ENCODE measurements around the gene NFIA.

DNA sequence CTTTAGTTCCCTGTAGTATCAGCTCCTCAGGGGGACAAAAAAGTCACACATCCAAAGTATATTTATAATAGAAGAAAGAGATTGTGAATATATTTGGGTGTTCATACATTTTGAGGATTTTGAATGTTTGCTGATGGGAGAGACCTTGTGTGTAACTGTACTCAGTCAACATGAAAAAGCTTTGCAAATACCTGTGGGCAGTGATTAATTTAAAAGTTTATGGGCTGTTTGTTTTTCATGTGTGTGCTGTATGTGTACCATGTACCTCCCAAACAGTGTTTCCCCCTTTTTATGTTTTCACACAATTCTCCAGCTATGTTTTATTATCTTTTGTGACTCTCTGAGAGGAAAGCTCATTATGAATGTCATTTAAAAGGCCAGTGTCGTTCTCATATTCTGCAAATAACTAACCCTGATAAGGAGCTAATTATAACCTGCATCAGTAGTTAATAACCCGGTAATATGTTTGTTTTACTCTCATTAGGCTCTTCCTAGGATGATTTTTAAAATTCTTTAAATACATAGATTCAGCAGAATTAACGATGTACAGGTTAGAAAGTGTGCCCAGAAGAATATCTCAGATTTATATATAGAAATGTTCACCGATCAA, 271.5 kb downstream of the NFIA start:
- TF ChIP-seq, protein P1, sequence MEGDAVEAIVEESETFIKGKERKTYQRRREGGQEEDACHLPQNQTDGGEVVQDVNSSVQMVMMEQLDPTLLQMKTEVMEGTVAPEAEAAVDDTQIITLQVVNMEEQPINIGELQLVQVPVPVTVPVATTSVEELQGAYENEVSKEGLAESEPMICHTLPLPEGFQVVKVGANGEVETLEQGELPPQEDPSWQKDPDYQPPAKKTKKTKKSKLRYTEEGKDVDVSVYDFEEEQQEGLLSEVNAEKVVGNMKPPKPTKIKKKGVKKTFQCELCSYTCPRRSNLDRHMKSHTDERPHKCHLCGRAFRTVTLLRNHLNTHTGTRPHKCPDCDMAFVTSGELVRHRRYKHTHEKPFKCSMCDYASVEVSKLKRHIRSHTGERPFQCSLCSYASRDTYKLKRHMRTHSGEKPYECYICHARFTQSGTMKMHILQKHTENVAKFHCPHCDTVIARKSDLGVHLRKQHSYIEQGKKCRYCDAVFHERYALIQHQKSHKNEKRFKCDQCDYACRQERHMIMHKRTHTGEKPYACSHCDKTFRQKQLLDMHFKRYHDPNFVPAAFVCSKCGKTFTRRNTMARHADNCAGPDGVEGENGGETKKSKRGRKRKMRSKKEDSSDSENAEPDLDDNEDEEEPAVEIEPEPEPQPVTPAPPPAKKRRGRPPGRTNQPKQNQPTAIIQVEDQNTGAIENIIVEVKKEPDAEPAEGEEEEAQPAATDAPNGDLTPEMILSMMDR (conservative IDR thresholded peaks at IDR 0.05; ENCODE audit: low read depth, low read length), result no peak
- no peak for TF ChIP-seq EZH2 (IDR thresholded peaks at IDR 0.05; ENCODE audit: borderline replicate concordance, low read depth, low read length, poor library complexity, severe bottlenecking)
